Measurements from ENCODE around the gene CASZ1.

Gene CASZ1

GRCh38 chr1:10617318-10617717 lies 179.1 kb downstream of the CASZ1 start:
- H3K9me3 ChIP-seq = no peaks in the 10 kb centered on the region
- H3K27me3 ChIP-seq (ENCODE audit: low read depth) = no peaks in the 10 kb centered on the region
- no peak for DNase-seq (ENCODE audit: low spot score in 2 of 2)
- in situ Hi-C loops (cut with MboI; ENCODE audit: low sequenced_read_pairs) = no loop called here
- H3K4me1 ChIP-seq = no peaks in the 10 kb centered on the region
- no peaks in the 10 kb centered on the region for H3K36me3 ChIP-seq (replicated peaks)
- no peak overlapping the region for H3K4me3 ChIP-seq

GRCh38 chr1:10616696-10617095 lies 179.8 kb downstream of the CASZ1 start:
- no peak overlapping the region for H3K4me3 ChIP-seq
- no peaks in the 10 kb centered on the region for H3K36me3 ChIP-seq (replicated peaks)
- no peak for DNase-seq (ENCODE audit: low spot score in 2 of 2)
- peaks cover under 1% of the 10 kb centered on the region; the same call in 1 of the 2 replicates for H3K4me1 ChIP-seq
- in situ Hi-C loops (cut with MboI; ENCODE audit: low sequenced_read_pairs) = no loop called here
- H3K9me3 ChIP-seq = no peaks in the 10 kb centered on the region
- no peaks in the 10 kb centered on the region for H3K27me3 ChIP-seq (ENCODE audit: low read depth)

GRCh38 chr1:10615932-10616671 lies 180.3 kb downstream of the CASZ1 start:
- H3K36me3 ChIP-seq (replicated peaks) = no peaks in the 10 kb centered on the region

GRCh38 chr1:10615332-10615731 lies 181.1 kb downstream of the CASZ1 start:
- no peak for DNase-seq (ENCODE audit: low spot score in 2 of 2)
- in situ Hi-C loops (cut with MboI; ENCODE audit: low sequenced_read_pairs) = no loop called here

More at GRCh38 chr1:10615932-10616671, 180.3 kb downstream of the CASZ1 start:
- Histone ChIP-seq H3K4me1 (peaks cover 3% of the 10 kb centered on the region; the same call in 1 of the 2 replicates), H3K4me3 (no peak overlapping the region), H3K27me3 (ENCODE audit: low read depth) (no peaks in the 10 kb centered on the region), H3K9me3 (no peaks in the 10 kb centered on the region)
- in situ Hi-C loops (cut with MboI; ENCODE audit: low sequenced_read_pairs) = no loop called here
- no peak for DNase-seq (ENCODE audit: low spot score in 2 of 2)

GRCh38 chr1:10614377-10615225 lies 181.8 kb downstream of the CASZ1 start:
- no peak for DNase-seq (ENCODE audit: low spot score in 2 of 2)
- in situ Hi-C loops (cut with MboI; ENCODE audit: low sequenced_read_pairs) = no loop called here
- Histone ChIP-seq H3K4me3 (no peak overlapping the region), H3K36me3 (replicated peaks) (no peaks in the 10 kb centered on the region), H3K9me3 (no peaks in the 10 kb centered on the region), H3K4me1 (peaks cover 3% of the 10 kb centered on the region; the same call in 1 of the 2 replicates), H3K27me3 (ENCODE audit: low read depth) (no peaks in the 10 kb centered on the region)

More at GRCh38 chr1:10615332-10615731, 181.1 kb downstream of the CASZ1 start:
- no peak overlapping the region for H3K4me3 ChIP-seq
- no peaks in the 10 kb centered on the region for H3K36me3 ChIP-seq (replicated peaks)
- peaks cover 3% of the 10 kb centered on the region; the same call in 1 of the 2 replicates for H3K4me1 ChIP-seq
- no peaks in the 10 kb centered on the region for H3K9me3 ChIP-seq
- no peaks in the 10 kb centered on the region for H3K27me3 ChIP-seq (ENCODE audit: low read depth)

- in situ Hi-C loops (cut with MboI; ENCODE audit: low sequenced_read_pairs) = no loop called here
- Histone ChIP-seq H3K36me3 (replicated peaks) (no peaks in the 10 kb centered on the region), H3K4me1 (peaks cover 7% of the 10 kb centered on the region), H3K4me3 (no peak overlapping the region), H3K27me3 (ENCODE audit: low read depth) (no peaks in the 10 kb centered on the region), H3K9me3 (no peaks in the 10 kb centered on the region)
- no peak for DNase-seq (ENCODE audit: low spot score in 2 of 2)
These were observed 182.6 kb downstream of the CASZ1 start for GRCh38 chr1:10613861-10614260.

- no peak overlapping the region for H3K4me3 ChIP-seq
- DNase-seq (ENCODE audit: low spot score in 2 of 2) = no peak
- in situ Hi-C loops (cut with MboI; ENCODE audit: low sequenced_read_pairs) = no loop called here
These were observed 183.1 kb downstream of the CASZ1 start for GRCh38 chr1:10613340-10613739.

GRCh38 chr1:10612436-10613160 lies 183.8 kb downstream of the CASZ1 start:
- Histone ChIP-seq H3K9me3 (no peaks in the 10 kb centered on the region), H3K27me3 (ENCODE audit: low read depth) (no peaks in the 10 kb centered on the region), H3K4me1 (peaks cover 18% of the 10 kb centered on the region), H3K4me3 (no peak overlapping the region), H3K36me3 (replicated peaks) (no peaks in the 10 kb centered on the region)
- DNase-seq (ENCODE audit: low spot score in 2 of 2) = no peak
- in situ Hi-C loops (cut with MboI; ENCODE audit: low sequenced_read_pairs) = no loop called here

More at GRCh38 chr1:10613340-10613739, 183.1 kb downstream of the CASZ1 start:
- Histone ChIP-seq H3K36me3 (replicated peaks) (no peaks in the 10 kb centered on the region), H3K27me3 (ENCODE audit: low read depth) (no peaks in the 10 kb centered on the region), H3K9me3 (no peaks in the 10 kb centered on the region), H3K4me1 (peaks cover 12% of the 10 kb centered on the region)

GRCh38 chr1:10610901-10611600 lies 185.4 kb downstream of the CASZ1 start:
- in situ Hi-C loops (cut with MboI; ENCODE audit: low sequenced_read_pairs) = no loop called here

GRCh38 chr1:10608690-10609089 lies 187.8 kb downstream of the CASZ1 start:
- H3K9me3 ChIP-seq = no peaks in the 10 kb centered on the region
- peaks cover 22% of the 10 kb centered on the region for H3K4me1 ChIP-seq
- H3K27me3 ChIP-seq (ENCODE audit: low read depth) = 0 out of 2 replicates have a peak, but pooled peaks cover 3% of the 10 kb centered on the region
- in situ Hi-C loops (cut with MboI; ENCODE audit: low sequenced_read_pairs) = no loop called here
- no peak overlapping the region for H3K4me3 ChIP-seq
- no peaks in the 10 kb centered on the region for H3K36me3 ChIP-seq (replicated peaks)
- DNase-seq (ENCODE audit: low spot score in 2 of 2) = peak; percentile 60 to 67

More at GRCh38 chr1:10610901-10611600, 185.4 kb downstream of the CASZ1 start:
- no peak for DNase-seq (ENCODE audit: low spot score in 2 of 2)
- H3K36me3 ChIP-seq (replicated peaks) = no peaks in the 10 kb centered on the region
- peaks cover 22% of the 10 kb centered on the region for H3K4me1 ChIP-seq
- no peaks in the 10 kb centered on the region for H3K9me3 ChIP-seq
- no peak overlapping the region for H3K4me3 ChIP-seq
- H3K27me3 ChIP-seq (ENCODE audit: low read depth) = 0 out of 2 replicates have a peak, but pooled peaks cover 3% of the 10 kb centered on the region

- in situ Hi-C loops (cut with MboI; ENCODE audit: low sequenced_read_pairs) = no loop called here
- Histone ChIP-seq H3K4me1 (peaks cover 22% of the 10 kb centered on the region), H3K36me3 (replicated peaks) (no peaks in the 10 kb centered on the region), H3K4me3 (no peak overlapping the region), H3K27me3 (ENCODE audit: low read depth) (0 out of 2 replicates have a peak, but pooled peaks cover 3% of the 10 kb centered on the region), H3K9me3 (no peaks in the 10 kb centered on the region)
- DNase-seq (ENCODE audit: low spot score in 2 of 2) = no peak
These were observed 189.2 kb downstream of the CASZ1 start for GRCh38 chr1:10607228-10607627.

GRCh38 chr1:10606064-10606463 lies 190.4 kb downstream of the CASZ1 start:
- Histone ChIP-seq H3K36me3 (replicated peaks) (no peaks in the 10 kb centered on the region), H3K4me3 (no peak overlapping the region), H3K9me3 (no peaks in the 10 kb centered on the region)

GRCh38 chr1:10604966-10605365 lies 191.5 kb downstream of the CASZ1 start:
- DNase-seq (ENCODE audit: low spot score in 2 of 2) = no peak
- in situ Hi-C loops (cut with MboI; ENCODE audit: low sequenced_read_pairs) = no loop called here
- 0 out of 2 replicates have a peak, but pooled peaks cover 3% of the 10 kb centered on the region for H3K27me3 ChIP-seq (ENCODE audit: low read depth)
- no peaks in the 10 kb centered on the region for H3K9me3 ChIP-seq
- H3K36me3 ChIP-seq (replicated peaks) = no peaks in the 10 kb centered on the region
- H3K4me3 ChIP-seq = no peak overlapping the region
- H3K4me1 ChIP-seq = peaks cover 20% of the 10 kb centered on the region

More at GRCh38 chr1:10606064-10606463, 190.4 kb downstream of the CASZ1 start:
- in situ Hi-C loops (cut with MboI; ENCODE audit: low sequenced_read_pairs) = no loop called here
- H3K4me1 ChIP-seq = peaks cover 20% of the 10 kb centered on the region
- DNase-seq (ENCODE audit: low spot score in 2 of 2) = no peak
- H3K27me3 ChIP-seq (ENCODE audit: low read depth) = 0 out of 2 replicates have a peak, but pooled peaks cover 3% of the 10 kb centered on the region

All from HAP-1 (cell line).